NB4 (cell line): ENCODE data around the gene ANKRD30A.

Experiments used
- MAX ChIP-seq: IDR thresholded peaks from 2 replicates; pipeline ENCODE4 v1.6.1; 2011; ENCODE audit warnings: low read depth, low read length
- MYC ChIP-seq: IDR thresholded peaks from 2 replicates; pipeline ENCODE4 v1.6.1; 2011; ENCODE audit warnings: low read depth, low read length
- POLR2A ChIP-seq: IDR thresholded peaks from 2 replicates; pipeline ENCODE4 v1.6.1; 2011; ENCODE audit warnings: mild to moderate bottlenecking; ENCODE audit not compliant: insufficient read length; ENCODE audit errors: extremely low read depth
- TF ChIP-seq, protein P1 (sequence below): IDR thresholded peaks from one replicate; pipeline ENCODE4 v1.5.1; 2012; ENCODE audit warnings: low read depth, low read length

DNA sequence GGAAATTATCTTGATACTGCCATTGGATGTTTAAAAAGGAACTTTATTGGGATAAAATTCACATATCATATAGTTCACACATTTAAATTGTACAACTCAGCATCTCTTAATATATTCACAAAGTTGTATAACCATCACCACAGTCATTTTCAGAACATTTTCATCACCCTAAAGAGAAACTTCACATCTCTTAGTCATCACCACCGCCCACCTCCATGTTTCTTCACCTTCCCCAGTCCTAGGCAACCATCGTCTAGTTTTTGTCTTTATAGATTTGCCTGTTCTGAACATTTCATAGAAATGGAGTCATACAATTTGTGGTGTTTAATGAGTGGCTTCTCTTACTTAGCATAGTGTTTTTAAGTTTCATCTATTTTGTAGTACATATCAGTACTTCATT, 96.6 kb downstream of the ANKRD30A start:
- TF ChIP-seq, protein P1, sequence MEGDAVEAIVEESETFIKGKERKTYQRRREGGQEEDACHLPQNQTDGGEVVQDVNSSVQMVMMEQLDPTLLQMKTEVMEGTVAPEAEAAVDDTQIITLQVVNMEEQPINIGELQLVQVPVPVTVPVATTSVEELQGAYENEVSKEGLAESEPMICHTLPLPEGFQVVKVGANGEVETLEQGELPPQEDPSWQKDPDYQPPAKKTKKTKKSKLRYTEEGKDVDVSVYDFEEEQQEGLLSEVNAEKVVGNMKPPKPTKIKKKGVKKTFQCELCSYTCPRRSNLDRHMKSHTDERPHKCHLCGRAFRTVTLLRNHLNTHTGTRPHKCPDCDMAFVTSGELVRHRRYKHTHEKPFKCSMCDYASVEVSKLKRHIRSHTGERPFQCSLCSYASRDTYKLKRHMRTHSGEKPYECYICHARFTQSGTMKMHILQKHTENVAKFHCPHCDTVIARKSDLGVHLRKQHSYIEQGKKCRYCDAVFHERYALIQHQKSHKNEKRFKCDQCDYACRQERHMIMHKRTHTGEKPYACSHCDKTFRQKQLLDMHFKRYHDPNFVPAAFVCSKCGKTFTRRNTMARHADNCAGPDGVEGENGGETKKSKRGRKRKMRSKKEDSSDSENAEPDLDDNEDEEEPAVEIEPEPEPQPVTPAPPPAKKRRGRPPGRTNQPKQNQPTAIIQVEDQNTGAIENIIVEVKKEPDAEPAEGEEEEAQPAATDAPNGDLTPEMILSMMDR: no peak
- TF ChIP-seq POLR2A (no peak), MAX (no peak), MYC (no peak)
